Measurements from ENCODE around the gene RNF121.

- TF ChIP-seq CTCF (conservative IDR thresholded peaks at IDR 0.05; ENCODE audit: low read depth, low read length) (no peak), POLR2A (IDR thresholded peaks at IDR 0.05; ENCODE audit: low read depth, low read length) (no peak), MXI1 (IDR thresholded peaks at IDR 0.05; ENCODE audit: borderline replicate concordance, low read depth, low read length) (no peak), FOS (IDR thresholded peaks at IDR 0.05; ENCODE audit: low read depth, low read length) (no peak), SMC3 (IDR thresholded peaks at IDR 0.05; ENCODE audit: low read depth, low read length) (no peak), CEBPB (IDR thresholded peaks at IDR 0.05; ENCODE audit: low read depth, low read length) (no peak), RAD21 (IDR thresholded peaks at IDR 0.05; ENCODE audit: low read length) (no peak), CHD1 (IDR thresholded peaks at IDR 0.05; ENCODE audit: low read depth, low read length) (no peak), USF2 (IDR thresholded peaks at IDR 0.05; ENCODE audit: low read depth, low read length) (no peak), ELK1 (IDR thresholded peaks at IDR 0.05; ENCODE audit: borderline replicate concordance, low read depth, low read length) (no peak), MAFK (IDR thresholded peaks at IDR 0.05; ENCODE audit: low read depth, low read length) (no peak), RFX5 (IDR thresholded peaks at IDR 0.05; ENCODE audit: low read depth, low read length) (no peak), BHLHE40 (IDR thresholded peaks at IDR 0.05; ENCODE audit: low read depth, low read length) (no peak), RCOR1 (IDR thresholded peaks at IDR 0.05; ENCODE audit: insufficient replicate concordance, low read length) (no peak)
Measured at GRCh38 chr11:72039856-72040401, 111.1 kb downstream of the RNF121 start.
